HL-60/S4 treated with retinoic acid at 250 ng/mL for 4 days and 3 days (cell line): Measurements from ENCODE around the gene CHSY3.

Experiments
- in situ Hi-C: fragments of 300-500 bp; cut with MboI; formaldehyde crosslinking; loops from 2 replicates; pipeline ENCODE4 v1.7.0; 2022; ENCODE audit warnings: low sequenced_read_pairs

CHSY3 gene

DNA sequence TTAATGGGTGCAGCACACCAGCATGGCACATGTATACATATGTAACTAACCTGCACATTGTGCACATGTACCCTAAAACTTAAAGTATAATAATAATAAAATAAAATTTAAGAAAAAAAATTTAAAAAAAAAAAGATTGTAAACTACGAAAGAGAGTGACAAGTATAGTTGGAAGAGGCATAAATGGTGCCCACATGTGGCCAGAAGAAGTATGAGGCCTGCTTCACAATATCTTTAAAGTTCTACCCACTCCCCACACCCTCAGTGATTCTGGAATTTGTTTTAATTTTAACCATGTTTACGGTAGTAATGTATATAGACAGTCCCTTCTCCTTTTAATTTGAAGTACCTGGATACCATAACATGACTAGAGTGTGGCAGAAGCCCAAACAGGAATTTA, 172.7 kb downstream of the CHSY3 start:
- in situ Hi-C loops, result no loop called here

DNA sequence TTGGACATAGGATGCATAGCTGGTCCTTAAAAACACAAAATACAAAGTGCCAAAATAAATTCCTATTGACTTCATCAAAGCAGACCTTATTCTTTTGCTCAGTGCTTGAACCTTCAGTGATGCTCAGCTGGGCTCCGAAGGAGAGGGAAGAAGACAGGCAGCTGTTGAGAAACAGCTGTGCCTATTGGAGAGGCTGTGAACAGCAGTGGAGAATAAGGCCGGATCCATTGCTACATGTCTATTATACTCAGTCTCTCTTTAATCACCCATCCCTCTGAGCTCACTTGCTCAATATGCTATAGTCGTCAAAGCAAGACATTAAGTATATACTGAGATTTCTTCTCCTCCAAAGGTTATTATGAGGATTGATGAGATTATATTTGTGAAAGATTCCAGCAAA, 174.4 kb downstream of the CHSY3 start:
- in situ Hi-C loops, result no loop called here

DNA sequence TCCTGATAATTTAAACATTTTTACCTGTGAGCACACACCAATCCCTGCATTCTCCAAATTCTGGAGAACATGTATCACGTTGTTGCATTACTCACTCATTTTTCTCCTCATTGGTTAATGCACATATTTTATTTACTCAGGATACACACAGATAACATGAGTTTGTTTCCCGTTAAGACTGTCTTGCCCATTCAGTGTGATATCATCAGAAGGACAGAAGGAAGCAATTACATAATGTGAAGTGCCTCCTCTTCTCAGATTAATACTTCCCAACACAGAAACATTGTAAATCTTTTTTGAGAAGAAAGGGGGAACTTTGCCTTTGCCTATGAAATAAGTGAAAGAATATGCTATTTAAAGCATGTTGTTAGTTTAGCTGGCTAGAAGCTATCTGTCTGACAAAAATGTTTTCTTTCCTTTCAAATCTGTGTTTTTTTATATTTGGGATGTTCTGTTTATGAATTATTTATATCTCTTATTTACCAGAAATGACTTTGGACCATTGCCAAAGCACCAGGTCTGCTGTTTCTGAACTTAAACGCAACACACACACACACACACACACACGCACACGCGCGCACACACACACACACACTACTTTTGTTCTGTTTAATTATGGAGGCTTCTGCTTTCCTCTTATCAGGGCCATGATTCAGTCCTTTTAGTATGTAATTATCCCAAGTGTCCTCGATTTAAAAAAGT, 186.5 kb downstream of the CHSY3 start:
- in situ Hi-C loops, result no loop called here

DNA sequence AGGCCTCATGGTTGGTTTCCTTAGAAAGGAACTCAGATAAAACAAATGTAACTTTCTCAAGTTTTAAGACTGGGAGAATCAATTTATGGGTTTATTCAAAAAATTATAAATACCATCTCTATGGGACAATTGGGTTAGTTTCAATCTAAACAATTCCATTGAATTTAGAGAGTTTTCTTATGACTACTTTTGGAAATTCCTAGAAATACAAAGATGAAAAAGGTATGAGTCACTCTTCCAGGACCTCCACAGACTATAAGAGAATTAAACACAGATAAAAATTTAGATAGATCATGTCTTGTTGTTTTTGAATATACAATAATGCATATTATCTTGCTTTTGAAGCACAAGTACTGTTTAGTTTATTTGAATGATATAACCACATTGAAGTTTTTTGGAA, 188.7 kb downstream of the CHSY3 start:
- in situ Hi-C loops, result no loop called here

DNA sequence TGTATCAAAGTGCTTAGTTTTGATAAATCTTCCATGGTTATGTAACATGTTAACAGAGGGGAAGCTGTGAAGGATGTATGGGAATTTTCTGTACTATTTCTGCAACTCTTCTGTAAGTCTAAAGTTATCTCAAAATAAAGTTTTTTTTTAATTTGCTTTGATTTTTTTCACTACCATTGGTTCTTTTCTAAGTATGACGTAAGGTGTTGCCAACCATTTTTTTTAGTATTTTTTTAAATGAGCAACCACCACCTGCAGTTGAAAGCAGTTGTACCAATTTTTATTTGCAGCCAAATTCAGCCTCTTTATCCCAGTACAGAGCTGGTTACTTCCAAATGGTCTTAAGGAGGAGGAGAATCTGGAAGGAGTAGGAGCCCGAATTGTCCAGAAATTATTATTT, 192.2 kb downstream of the CHSY3 start:
- in situ Hi-C loops, result no loop called here

DNA sequence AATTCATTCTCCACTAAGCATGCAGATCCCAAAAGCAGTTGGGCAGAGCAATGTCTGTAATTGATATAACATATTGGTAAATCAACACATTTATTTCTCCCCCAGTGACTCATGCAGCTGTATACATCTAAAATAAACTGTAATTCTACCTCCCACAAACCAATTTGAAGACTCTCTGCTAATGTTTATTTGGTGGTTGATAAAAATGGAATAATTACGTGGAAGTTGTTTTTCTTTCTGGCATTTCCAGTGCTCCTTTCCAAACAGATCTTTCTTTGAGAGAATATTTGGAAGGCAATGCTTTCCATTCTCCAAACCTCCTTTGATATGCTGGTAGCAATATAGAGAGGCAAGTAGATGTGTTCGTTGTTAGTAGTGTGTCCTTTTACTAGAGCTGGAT, 194.7 kb downstream of the CHSY3 start:
- in situ Hi-C loops, result no loop called here

DNA sequence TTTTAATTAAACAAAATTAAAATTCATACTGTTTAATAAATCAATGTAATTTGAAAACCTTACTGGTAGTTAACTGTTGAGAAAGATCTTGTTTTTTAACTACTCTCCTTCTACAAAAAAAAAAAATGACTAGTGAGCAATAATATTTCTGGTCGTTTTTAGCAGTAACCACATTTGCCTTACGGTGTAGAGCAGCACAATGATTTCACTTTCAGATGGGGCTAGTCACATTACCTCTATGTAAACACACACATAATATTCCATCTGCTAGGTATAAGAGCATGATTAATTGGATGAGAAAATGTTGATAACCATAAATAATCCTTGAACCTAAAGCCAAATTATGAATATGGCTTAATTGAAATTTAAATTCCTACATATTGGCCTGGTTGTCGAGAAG, 198.1 kb downstream of the CHSY3 start:
- in situ Hi-C loops, result no loop called here

DNA sequence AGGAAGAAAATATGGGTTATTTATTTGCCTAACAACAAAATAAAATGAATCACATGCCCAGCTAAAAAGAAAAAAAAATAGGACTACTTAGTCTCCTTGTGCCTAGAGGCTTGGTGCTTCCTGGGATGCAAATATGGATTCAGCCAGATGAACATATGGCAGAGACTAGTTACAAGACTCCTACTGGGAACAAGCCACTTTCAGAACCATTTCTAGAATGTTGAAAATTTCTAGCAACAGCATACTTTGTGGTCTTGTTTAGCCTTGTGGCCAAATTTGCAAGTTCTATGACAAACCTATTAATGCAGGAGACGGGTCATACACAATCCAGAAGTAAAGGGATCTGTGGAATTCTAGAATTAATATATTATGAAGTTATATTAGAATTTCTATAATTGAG, 198.7 kb downstream of the CHSY3 start:
- in situ Hi-C loops, result no loop called here

DNA sequence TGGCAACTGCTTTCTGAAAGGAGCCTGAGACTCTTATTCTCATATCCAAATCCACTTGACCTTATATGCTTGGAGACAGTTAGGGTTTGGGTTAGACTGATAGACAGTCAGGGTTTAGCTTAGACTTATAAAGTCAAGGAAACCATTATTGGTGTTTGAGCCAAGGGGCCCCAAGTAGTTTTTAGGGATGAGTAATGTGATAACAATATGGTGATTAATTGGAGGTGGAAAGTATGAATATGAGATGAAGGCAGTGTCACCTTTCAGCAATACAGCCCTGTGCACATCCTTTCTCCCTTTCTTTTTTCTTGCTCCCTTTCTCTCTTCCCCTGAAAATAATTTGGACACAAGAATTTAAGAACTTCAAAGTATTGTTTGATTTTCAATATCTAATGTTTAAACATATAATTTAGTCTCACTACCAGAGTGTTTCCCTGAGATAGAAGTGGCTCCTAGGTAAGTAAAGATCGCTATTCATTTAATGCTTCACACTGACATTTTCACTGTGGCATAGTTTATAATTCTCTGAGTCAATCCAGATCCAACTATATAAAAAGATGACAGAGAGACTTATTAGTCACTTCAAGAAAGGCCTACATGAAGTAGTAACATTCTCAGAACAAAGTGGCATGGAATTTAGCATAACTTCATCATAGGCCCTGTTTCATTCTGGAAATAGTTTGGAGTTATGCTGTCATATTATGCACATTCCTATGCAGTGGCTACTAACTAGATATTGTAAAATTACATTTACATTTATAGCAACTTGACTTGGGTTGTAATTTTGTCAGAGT, 200.8 kb downstream of the CHSY3 start:
- in situ Hi-C loops, result no loop called here

DNA sequence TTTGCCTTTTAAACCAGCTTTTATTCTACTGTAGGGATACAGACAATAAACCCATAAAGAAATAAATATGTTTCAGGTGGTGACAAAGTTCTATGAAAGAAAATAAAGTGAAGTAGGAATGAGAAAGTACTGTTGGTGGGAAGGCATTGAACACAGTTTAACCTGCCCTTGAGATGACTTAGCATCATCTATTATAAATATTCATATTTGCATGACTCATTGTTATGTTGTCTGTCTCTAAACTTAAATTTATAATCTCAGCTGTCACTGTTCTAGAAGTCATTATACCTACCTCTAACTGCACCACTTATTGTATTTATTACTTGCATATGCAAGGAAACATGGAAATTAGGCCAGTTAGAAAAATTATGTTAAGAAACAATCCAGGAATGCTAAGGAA, 202.2 kb downstream of the CHSY3 start:
- in situ Hi-C loops, result no loop called here

DNA sequence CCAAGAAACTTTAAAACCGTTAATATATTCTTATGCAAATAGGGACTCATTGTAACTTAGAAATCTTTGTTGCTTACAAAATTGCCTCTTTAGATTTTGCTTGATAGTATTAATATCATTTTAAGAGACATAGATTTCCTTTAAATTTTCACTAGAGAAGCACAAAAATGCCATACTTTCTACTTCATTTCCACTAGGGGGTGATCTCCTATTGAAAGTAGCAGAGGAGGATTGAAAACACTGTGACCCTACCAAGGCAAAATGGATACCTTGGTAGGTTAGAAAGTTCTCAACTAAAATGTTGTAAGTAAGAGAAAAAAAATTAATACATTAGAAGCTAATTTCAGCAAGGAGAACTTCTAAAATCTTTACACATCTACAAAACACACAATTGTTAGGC, 204.9 kb downstream of the CHSY3 start:
- in situ Hi-C loops, result no loop called here

DNA sequence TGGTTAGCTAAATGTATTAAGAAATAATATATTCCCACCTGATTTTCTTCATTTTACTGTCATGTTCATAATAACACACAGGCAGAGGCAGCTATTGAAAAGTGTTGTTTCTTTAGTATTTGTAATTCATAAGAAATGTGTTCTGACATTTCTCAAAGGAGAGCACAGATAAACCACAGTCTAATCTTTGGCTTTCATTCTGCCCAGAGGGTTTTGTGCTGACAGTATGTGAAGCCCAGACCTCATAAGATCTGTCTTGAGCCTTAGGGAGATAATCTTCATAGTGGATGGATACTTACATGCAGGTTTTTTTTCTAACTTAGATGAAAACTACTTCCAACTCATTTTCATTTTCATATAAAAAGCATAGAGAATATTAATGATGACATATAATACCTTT, 206.1 kb downstream of the CHSY3 start:
- in situ Hi-C loops, result no loop called here

DNA sequence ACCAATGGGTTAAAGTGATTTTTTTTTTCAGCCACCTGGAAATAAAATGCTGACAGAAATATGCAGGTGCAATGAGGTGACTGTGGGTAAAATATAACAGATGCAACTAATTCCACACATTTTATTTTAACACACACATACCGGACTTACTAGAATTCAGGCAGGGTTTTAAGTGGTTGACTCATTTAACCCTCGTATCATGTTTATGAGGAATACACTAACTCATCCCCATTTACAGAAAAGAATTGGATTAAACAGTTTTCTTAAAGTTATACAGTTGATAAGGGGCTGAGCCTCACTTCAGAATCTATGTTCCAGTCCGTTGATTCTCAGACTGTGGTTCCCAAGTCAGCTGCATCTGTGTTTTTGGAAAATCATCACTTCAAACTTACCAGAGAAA, 207.5 kb downstream of the CHSY3 start:
- in situ Hi-C loops, result no loop called here

DNA sequence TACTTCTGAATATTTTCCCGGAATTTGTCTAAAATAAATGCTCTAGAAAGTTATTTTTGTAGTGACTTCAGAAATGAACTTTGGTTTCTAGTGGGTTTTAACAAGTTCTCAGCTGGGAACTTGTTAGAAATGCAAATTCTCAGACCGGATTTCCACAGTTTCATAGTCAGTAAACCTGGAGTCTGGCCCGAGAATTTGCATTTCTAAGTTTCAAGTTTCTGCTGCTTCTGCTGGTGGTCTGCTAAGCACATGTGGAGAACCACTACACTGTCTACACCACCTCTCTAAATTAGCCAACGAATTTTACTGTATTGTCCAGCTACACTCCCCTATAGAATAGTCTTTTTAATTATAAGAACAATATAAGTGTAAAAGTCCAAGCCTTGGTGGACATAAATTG, 208.0 kb downstream of the CHSY3 start:
- in situ Hi-C loops, result no loop called here

DNA sequence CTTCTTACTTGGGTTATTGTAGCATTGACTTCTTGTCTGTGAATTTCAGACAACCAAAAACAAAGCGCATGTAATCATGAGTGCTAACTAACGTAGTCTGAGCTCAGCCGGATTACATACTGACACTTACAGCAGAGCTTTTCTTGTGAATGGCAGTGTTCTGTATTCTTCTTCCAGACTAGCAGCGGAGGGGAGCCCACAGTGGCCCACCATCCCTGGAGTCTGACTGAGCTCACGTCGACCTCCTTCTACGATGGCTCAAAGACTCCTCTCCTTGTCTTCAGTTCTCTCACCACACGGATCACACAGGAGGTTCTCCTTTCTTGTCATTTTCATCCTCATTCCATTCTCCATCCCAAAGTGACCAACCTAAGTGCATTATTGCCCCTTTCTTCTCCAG, 211.4 kb downstream of the CHSY3 start:
- in situ Hi-C loops, result no loop called here

DNA sequence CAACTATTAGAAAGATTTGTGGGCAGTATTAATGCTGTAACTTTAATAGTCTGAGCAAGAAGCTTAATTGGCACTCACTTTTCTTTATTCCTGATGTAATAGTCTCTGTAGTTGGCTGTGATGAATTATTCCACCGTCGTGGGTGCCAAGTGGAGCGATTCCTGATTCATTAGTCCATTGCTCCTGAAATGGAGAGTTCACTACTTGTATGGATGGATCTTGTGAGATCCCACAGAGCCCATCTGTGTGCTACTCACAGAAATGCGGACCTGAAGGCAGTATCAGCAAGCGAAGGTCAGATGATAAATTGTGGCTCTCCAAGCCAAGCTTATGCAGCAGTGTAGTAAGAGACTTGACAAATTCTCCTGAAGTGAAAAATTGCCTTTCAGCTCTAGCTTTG, 212.2 kb downstream of the CHSY3 start:
- in situ Hi-C loops, result no loop called here

DNA sequence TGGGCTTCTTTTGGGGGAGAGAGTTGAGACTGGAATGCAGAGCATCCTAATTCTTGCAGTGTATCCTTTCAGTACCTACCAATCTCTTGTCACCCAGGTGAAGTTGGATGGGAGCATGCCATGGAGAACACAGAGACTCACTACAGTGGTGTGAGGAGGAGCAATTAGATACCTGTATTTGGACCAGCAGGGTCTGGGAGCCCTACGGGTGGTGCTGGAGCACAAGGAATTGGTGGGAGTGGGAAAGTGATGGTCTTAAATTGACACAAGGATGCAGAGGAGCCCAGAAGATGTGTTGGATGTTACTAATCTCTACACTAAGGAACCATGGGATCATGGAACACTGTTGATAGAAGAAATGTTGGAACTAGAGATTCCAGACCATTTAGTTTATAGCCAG, 212.7 kb downstream of the CHSY3 start:
- in situ Hi-C loops, result no loop called here

DNA sequence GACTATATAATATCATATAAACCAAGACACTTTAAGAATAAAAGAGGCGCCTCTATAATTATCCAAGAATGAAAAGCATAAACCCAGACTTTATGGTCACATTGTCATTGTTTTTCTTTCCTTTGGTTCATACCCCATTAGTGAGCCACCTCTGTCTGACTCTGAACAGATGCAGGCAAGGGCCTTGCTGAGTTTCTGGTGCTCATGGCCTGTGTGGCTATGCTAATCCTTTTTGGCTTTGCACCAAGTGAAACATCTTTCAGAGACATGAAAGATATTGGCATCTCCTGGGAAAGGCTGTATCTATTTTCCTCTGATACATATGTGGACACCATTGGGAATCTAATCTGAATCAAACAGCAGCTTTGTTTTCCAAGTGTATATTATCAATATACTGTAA, 222.5 kb downstream of the CHSY3 start:
- in situ Hi-C loops, result no loop called here

DNA sequence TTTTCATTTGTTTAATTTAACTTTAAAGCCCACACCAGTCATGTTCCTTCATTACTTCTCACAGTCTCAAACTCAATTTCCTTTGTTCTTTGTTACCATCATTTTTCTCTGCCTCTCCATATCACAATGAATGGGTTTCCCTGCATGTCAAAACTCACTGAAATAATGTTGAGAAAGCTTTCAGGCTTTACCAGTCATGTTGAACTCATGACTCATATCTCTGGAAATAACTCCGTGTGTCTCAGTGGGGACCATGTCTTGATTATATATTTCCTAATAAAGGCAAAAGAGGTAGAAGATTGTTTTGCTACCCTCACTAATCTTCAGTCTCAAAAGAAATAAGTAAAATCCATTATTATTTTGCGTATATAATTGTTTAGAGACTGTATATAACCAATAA, 231.2 kb downstream of the CHSY3 start:
- in situ Hi-C loops, result no loop called here

DNA sequence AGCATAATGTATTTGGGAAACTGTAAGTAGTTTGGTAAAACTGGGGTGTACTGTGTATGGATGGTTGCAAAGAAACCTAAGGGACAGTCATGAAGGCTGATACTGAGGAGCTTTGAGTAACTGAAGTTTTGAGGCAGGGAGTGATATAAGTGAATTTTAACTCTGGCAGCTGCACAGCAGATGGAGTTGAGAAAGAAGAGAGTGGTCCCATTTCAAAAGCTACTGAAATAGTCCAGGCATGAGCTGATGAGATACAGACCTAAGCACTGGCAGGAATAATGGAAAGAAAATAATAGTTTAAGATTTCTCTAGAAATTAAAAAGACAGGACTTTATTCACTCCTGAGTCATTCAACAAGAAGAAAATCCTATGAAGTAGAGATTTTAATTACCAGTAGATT, 232.0 kb downstream of the CHSY3 start:
- in situ Hi-C loops, result no loop called here

DNA sequence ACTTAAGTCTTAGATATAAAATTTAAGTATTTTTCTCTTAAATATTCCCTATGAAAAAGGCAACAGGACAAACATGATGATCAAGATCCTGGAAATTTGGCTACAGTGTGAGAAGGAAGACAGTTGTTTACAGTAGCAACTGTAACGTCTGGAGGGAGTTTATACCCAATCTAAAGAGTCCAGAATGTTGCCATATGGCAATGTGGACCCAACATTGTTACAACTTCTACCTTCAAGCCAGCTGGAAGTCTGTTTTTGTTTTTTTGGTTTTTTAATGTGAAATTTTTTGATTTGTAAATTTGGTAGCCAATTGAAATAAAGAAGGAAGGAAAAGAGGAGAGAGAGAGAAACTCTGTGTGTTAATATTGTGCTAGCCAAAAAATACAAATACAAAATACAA, 233.4 kb downstream of the CHSY3 start:
- in situ Hi-C loops, result no loop called here

DNA sequence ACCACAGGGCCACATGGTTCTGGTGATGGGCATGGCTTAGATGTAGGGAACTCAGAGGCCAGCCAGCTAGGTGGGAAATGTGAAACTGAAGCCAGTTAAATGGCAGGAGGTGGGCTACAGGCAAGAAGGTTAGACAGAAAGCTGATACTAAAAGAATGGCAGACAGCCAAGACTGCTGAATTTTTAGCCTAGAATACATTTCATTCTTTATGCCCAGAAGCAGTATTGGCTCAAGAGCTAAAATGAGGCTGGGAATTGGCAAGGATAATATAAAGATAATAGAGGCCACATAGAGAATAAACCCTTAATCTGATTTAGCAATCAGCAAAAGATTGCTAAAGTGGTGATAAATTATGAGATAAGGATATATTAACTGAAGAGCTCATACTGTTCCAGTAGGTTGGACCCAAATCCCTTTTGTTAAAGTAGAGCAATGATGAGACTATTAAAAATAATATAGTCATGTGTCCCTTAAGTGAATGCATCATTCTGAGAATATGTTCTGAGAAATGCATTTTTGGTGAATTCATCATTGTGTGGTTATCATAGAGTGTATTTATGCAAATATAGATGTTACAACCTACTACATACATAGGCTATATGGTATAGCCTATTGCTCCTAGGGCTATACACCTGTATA, 234.3 kb downstream of the CHSY3 start:
- in situ Hi-C loops, result no loop called here
